NCI-H446 (cell line): ENCODE data around the gene SLC35G6.
"Not testable (repeated sequence)": the region's sequence is repeated elsewhere in the genome, so short reads cannot be mapped to it uniquely, and the experiment has no call there.

Experiments
- DNase-seq, 2 experiments: peaks; one replicate each; lab custom pipeline; 2025; lab: John Stamatoyannopoulos, UW

The SLC35G6 gene

DNA sequence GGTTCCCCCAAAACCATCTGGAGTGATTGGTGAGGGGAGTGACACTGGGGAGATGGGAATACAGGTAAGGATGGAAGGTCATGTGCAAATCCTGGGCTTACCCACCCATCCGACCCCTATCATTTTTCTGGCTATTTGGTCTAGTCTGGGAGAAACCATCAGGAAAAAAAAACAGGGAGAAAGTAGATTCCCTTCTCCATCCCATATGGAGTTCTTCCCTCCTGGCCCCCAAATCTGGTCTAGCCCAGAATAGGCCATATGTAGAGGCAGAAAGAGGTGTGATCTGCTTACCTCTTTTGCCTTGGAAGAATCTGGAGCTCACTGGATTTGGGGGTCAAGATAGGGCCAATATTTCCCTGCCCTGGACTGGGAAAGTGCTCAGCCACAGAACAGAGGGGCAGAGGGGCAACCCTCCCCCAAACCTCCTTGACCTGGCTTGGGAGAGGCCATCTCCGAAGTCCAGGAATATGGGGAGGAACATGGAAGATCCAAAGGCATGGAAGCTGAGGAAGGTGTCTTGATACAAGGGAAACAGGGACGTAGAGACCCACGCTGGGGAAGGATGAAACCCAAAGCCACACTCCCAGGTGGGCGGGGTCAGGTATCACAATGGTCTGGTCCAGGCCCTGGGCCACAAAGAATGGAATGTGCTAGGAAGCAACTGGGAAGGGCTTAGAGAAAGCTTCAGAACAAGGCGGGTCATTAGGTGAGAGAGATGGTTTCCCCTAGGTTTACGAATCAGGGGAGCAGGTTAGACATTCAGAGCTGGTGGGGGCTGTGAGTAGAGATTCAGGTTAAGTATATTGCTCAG is 20.2 kb upstream of the SLC35G6 start:
- no peak for DNase-seq

DNA sequence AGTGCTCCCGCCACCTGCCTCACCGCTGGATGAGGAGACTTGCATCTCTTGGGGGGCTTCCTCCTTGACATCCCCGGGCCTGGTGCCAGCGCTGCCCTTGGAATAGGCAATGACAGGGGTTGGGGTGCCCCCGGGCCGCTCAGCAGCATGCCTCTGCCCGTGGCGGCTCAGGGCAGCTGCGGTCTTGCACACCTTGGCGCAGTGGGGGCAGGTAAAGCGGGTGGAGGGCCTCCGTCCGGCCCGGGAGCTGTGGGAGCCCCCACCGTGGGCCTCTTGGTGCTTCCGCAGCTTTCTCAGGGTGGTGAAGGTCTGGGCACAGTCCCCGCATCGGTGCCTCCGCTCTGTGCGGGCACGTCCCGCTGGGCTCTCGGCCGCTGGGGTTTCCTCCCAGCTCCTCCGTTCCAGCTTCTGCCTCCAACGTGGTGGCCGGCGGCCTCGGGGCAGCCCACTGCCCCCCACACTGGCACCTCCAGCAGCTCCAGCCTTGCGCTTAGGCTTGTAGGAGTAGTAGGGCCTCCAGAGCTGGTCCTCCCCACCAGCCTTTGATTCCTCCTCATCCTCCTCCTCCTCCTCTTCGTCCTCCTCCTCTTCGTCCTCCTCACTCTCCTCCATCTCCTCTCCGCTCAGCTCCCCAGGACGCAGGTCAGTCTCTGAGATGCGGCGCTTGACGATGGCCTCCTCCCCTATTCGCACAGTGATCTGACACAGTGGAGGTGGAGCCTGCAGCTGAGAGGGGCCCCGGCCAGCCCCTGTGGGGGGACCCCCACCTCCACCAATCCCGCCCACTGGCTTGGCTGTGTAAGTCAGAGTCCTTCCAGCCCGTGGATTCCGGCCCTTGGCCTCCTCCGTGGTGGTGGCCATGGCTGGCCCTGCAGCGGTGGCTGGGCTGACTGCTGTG is 18.5 kb upstream of the SLC35G6 start:
- no peak for DNase-seq

DNA sequence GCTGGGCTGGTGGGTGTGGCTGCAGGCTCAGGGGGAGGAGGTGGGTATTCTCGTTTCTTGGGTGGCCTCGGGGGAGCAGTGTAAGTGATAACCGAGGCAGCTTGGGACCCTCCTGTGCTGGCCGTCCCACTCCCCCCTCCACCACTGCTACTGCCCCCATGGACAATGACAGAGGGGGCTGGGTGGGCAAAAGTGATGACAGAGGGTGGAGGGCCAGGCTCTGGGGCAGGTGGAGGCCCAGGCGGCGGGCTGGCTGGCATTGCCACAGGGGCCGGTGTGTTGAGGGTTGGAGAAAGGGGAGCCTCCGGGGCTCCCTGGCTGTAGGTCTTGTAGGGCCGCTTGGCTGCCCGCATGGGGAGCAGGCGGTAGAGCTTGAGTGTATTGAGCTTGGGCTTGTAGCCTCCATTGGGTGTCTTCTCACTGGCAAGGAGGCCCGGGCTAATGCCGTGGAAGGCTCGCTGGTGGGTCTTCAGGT is 17.8 kb upstream of the SLC35G6 start:
- no peak for DNase-seq

DNA sequence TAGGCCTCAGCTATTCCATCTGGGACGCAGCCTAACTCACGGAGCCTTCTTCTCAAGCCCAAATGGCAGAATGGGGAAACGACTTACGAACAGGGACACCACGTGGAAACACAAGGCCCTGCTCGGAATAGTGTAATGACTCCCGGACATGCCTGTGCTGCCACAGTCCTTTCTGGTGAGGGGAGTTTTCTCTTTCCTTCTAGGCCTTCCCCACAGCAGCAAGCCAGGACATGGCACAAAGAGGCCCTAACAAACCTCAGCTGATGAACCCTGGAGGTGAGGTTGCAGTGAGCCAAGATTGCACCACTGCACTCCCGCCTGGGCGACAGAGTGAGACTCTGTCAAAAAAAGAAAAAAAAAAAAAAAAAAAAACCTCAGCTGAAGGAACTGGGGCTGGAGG is 17.2 kb upstream of the SLC35G6 start:
- DNase-seq = no peak

DNA sequence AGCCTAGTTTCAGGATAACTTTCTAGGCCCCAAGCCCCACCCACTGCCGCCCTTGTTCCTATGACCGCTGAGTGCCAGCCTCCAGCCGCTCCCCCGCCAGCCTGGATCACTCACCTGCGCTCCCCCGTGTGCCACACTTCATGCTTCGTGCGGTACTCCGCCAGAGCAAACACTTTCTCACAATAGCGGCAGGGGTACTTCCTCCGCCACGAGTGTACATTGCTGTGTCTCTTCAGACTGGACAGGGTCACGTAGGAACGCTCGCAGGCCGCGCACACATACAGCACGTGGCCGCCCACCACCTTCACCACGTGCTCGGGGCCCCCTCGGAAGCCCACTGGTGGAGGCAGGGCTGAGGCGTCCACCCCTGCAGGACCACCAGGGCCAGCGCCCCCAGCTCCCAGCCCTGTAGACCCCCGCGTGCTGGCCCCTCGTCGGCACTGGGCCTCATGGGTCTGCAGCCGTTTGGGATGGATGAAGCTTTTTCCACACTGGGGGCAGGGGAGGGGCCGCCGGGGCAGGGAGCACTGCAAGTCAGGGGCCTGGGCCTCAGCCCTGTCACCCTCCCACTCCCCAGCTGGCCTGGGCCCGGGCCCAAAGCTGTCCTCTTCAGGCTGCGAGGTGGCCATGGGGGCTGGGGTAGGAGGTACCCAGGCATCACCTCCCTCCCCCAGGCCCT is 15.5 kb upstream of the SLC35G6 start:
- DNase-seq = no peak

DNA sequence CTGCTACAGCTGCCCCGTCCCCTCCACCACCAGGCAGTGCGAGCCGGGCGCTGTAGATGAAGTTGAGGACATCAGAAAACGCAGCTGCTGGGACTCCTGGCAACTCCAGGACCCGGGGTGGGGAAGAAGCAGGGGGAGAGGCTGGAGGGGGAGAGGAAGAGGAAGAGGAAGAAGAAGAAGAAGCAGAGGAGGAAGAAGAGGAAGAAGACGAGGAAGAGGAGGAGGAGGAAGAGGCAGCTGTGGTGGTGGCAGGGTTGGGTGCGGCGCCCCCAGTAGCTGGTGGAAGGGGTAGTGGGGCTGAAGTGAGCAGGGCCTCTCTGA is 15.0 kb upstream of the SLC35G6 start:
- no peak for DNase-seq

DNA sequence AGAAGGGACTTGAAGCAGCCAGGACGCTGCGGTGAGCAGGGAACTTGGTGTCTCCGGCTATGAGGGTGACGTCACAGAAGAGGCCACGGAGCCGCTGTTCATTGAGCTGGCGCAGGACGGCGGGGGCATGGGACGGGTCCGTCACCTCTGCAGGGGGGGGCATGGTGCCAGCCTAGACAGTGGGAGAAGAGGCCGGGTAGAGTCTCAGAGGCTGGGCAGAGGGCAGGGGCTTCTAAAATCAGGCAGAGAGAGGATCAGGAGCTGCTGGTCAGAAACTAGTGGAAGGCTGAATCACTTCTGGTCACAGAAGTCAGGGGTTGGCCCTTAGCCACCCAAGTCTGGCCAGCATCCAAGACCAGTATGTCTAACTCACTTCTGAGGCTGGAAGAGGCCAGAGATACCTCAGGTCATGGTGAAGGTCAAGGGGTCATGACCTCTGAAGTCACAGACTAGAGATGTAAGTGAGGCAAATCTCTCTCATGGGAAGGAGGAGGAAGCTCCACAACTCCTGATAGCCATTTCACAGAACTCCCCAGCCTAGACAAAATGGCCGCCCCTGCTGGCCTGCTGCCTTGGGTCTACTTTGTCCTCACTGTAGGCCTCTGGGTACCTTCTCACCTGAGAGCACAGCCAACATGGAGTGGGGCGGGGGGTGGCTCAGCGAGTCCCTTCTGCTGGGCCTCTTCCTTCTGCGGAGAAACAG is 14.5 kb upstream of the SLC35G6 start:
- DNase-seq = no peak

DNA sequence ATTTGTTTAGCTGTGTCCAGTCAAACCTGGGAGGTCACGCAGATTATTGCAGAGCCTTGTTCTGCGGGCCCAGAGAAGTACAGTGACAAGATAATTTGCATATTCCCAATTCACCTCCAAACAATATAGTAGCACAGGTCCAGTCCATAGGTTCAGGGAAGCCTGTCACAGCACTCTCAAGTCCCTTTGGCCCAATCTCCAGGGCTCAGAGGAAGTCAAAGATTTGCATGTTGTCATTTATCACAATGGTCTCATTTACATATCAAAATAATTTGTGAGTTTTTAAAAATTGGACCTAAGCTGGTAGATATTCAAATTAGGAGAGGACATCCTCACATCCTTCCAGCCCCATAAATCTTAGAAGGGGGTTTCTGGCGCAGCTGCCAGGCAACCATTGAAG is 13.7 kb upstream of the SLC35G6 start:
- DNase-seq = no peak

DNA sequence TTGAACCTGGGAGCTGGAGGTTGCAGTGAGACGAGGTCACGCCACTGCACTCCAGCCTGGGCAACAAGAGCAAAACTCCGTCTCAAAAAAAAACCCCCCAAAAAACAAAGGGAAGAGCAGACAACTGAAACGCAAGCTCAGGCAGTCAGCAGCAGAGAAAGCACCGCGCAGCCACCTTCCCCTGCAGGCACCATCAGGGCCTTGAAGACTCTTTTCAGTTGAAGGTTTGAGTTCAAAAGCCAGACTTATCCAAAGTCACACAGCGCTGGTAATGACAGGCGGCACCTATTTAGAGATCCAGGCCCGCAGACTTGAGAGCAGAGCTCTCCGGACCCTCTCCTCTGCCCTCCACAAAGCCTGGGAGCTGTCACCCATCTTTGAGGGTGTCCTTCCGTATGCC is 13.0 kb upstream of the SLC35G6 start:
- no peak for DNase-seq

DNA sequence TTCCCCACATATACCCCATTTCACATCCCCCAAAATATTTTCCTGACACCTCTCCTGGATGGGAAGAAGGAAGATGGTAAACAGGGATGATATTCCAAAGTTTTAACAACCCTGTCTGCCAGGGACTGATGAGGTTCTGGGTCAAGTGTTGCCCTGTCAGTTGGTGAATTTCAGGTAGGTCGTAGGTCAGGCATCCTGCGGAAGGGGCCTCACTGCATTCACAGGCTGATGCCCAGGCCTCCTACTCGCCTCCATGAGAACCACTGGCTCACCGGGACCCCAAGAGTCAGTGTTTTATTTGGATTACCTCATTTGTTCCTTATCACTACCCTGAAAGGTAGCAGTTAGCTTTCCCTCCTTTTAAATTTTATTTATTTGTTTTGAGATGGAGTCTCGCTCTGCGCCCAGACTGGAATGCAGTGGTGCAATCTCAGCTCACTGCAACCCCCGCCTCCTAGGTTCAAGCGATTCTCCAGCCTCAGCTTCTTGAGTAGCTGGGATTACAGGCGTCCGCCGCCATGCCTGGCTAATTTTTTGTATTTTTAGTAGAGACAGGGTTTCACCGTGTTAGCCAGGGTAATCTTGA is 12.3 kb upstream of the SLC35G6 start:
- DNase-seq = no peak

DNA sequence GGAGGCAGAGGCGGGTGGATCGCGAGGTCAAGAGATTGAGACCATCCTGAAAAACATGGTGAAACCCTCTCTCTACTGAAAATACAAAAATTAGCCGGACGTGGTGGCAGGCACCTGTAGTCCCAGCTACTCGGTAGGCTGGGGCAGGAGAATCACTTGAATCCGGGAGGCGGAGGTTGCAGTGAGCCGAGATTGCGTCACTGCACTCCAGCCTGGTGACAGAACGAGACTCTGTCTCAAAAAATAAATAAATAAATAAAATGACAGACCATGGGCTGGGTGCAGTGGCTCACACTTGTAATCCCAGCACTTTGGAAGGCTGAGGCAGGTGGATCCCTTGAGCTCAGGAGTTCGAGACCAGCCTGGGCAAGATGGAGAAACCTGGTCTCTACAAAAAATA is 11.4 kb upstream of the SLC35G6 start:
- DNase-seq = not testable (repeated sequence)

DNA sequence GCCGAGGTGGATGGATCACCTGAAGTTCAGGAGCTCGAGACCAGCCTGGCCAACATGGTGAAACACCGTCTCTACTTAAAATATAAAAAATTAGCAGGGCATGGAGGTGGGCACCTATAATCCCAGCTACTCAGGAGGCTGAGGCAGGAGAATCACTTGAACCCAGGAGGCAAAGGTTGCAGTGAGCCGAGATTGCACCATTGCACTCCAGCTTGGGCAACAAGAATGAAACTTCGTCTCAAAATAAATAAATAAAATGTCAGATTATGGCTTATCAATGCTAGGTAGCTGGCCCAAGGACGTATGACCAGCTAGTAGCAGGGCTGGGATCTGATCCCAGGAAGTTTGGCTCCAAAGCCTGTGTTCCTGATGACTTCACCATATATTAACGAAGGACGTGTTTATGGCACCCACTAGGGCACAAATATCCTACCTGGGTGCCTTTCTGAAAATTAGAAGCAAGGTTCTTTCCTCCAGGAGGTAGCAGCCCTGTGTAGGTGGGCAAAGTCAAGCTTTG is 10.7 kb upstream of the SLC35G6 start:
- DNase-seq = not testable (repeated sequence)

DNA sequence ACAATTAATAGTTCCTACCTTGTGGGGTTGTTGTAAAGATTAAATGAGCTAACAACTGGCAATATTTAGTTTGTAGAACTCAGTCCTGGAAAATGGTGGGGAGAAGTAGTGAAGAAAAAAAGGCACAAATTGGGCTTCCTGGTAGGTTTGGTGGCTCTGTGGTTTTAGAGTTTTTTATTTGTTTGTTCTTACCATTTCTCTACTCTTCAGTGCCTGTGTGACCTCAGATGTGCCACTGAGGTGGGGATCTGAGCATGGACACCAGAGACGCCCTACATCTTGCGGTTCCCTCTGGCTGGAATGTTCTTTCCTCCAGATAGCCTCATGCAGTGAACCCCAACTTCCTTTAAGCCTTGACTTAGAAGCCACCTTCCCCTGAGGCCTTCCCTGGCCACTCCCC is 9.5 kb upstream of the SLC35G6 start:
- DNase-seq = no peak

DNA sequence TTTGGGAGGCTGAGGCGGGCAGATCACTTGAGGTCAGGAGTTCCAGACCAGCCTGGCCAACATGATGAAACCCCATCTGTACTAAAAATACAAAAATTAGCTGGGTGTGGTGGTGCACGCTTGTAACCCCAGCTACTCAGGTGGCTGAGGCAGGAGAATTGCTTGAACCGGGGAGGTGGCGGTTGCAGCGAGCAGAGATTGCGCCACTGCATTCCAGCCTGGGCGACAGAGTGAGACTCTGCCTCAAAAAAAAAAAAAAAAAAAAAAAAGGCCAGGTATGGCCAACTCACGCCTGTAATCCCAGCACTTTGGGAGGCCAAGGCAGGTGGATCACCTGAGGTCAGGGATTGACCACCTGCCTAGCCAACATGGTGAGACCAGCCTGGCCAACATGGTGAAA is 6.5 kb upstream of the SLC35G6 start:
- not testable (repeated sequence) for DNase-seq

DNA sequence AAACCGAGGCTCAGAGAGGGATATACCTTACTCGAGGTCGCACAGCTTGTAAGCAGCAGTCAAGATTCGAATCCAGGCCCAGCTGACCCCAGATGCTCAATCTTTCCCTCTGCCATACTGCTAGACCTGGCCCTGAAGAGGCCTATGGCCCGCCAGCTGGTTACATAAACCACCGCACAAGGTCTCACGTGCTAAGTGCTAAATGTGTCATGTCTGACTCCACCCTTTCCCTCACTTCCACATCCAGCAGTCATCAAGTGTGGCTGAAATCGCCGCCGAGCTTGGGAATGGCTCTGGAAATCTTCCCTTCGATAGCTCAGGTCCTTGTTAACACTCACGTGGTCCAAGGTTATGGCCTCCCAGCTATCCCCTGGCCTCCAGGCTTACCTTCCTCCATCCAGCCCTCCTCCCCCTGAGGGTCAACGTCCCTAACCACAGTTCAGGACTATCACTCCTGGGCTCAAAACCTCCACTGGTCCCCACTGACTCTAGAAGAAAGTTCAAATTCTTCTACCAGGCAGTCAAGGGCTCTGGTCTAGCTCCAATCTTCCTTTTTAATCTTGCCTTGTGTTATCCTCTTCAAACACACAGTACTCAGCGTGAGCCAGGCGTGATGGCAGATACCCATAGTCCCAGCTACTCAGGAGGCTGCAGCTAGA is 5.4 kb upstream of the SLC35G6 start:
- DNase-seq = no peak

DNA sequence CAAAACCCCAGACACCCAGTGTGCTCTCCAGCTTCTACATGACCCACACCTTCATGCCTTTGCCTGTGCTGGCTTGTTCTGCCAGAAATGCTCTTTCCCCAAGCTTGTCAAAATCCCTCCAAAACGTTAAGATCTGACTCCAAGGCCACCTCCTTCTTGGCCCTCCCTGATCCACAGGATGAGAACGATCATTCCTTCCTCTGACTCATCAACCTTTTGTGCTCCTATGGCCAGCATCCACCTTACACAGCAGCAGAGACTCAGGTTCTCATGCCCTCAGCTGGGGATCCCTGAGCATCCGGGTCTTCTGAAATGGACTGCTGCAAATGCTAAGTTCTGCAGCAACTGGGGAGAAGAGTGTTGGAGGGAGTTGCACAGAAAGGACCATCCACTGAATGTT is 4.8 kb upstream of the SLC35G6 start:
- DNase-seq = no peak

DNA sequence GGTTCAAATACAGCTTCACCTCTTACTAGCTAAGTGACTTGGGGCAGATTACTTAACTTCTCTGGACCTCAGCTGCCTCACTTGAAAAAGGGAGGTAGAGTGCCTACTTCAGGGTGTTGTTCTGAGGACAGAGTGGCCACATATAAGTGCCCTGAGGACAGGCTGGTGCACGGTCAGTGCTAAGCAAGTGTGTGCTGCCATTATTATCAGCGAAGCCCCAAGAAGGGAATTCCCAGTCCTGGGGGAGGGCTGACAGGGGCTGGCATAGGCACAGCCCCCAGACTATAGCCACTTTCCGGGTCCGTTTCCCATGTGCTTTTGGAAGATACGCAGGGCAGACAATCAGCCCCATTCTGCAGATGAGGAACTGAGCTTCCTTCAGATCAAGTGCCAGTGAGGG is 4.3 kb upstream of the SLC35G6 start:
- no peak for DNase-seq

DNA sequence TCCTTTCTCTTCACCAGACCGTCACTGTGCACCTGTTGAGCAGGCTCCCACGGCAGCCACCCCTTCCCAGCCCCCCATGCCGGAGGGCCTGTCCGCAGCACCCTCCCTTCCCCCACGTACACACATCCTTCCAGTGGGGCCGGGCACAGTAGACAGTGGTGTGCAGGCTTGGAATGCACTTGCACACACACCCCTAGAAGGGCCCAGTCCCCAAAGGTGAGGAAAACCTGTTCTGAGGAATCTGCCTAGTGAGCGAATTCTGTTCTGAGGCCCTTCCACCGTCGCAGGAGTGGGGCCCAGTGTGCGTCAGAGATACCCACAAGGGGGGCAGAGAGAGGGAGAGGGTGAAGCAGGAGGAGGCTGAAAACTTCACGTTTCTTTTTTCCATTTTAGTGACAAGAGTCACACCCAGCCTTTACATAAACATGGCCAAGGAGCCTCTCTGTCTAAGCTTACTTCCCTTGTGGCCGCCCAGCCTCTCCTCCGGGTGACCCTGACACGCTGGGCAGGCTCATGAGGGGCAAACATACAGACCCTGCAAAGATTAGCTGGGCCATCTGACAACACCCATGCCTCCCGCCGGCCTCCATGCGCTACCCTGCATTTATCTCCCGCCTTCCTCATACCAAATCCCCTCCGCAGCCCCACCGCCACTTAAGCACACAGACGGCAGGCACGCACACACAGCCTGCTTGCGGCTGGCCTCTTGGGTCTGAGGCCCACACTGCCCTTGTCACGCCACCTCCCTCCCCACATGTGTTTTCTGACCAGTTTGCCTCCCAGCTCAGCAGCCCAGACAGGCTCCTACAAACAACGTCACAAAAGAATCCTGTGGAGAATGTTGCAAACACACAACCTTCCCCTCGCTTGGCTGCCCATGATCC is 3.6 kb upstream of the SLC35G6 start:
- DNase-seq = no peak

DNA sequence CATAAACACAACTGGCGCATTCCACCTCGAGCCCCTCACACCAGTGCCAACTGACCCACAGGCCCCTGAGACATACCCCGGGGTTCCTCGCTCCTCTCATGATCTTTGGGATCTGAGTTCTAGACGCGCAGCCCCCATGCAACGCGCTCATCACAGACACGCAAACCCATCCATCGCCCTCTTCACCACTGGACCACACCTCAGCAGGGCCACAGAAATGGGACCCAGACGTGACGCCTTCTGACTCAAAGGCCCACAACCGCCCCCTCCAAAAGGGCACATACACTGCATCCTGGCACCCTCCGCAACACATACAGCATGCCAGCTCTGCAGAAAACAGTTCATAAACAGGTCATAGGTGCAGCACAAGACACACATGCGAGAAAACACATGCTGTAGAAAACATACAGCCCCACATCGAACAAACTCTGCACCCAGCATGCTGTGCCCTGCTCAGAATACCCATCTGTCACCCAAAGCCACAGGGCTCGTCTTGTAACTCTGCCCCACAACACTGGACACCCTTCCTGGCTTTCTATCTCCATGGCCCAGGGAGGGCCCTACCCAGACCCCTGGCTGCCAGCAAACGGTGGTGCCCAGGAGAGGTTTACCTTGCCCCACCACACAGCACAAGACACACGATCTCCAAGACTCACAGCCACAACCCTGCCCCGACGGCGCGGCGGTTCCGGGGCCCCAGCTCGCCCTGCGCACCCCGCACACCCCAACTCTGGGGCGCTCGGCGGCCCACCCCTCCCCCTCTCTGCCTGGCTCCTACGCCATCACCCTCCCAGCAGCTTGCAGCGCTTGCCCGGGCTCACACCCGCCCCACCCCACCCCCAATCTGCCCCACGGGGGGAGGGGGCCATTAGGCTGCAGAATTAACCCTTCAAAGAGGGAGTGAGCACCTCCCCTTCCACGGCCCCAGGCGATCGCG is 2.7 kb upstream of the SLC35G6 start:
- DNase-seq = no peak
